MG63 (cell line): Measurements from ENCODE around the gene ANKRD39. TPM values are rescaled to one million over a fixed set of nuclear protein-coding genes. Genes with fewer than 3 reads are reported as not detected.
A peak's percentile ranks its signal among the peaks of the same experiment; 100 is the strongest.

Source experiments
- DNase-seq: peaks from one replicate; pipeline ENCODE4 v3.0.0-alpha.2; 2020
- H3K27me3 ChIP-seq: fragments of 250-450 bp; sonication (Bioruptor Pico); 2 replicates; pipeline ENCODE4 v1.5.1; 2020; ENCODE audit warnings: mild to moderate bottlenecking, moderate library complexity
- H3K36me3 ChIP-seq: fragments of 250-450 bp; sonication (Bioruptor Pico); 2 replicates; pipeline ENCODE4 v1.5.1; 2020; ENCODE audit warnings: mild to moderate bottlenecking, moderate library complexity
- H3K4me3 ChIP-seq: fragments of 250-450 bp; sonication (Bioruptor Pico); 2 replicates; pipeline ENCODE4 v1.5.1; 2020; ENCODE audit warnings: mild to moderate bottlenecking, moderate library complexity
- H3K9me3 ChIP-seq: fragments of 250-450 bp; sonication (Bioruptor Pico); 2 replicates; pipeline ENCODE4 v1.5.1; 2020; ENCODE audit warnings: mild to moderate bottlenecking, moderate library complexity
- total RNA-seq: library from RNA; depleted of rRNA; stranded (reverse); fragments of >200 nt; shearing (Covaris generic); gene quantifications from 2 replicates; pipeline ENCODE4 v1.2.3, GENCODE V29; 2014; ENCODE audit warnings: low replicate concordance

Gene ANKRD39
- total RNA-seq, 1 experiment from 2014 or later: 14.1 TPM

- H3K9me3 ChIP-seq: no peaks in the 10 kb centered on the region
- peaks cover 7% of the 10 kb centered on the region for H3K36me3 ChIP-seq
- no peak for DNase-seq
- no peaks in the 10 kb centered on the region for H3K27me3 ChIP-seq
- H3K4me3 ChIP-seq: no peak overlapping the region
Observed at GRCh38 chr2:96828436-96828835, 29.4 kb downstream of the ANKRD39 start.

- H3K9me3 ChIP-seq: no peaks in the 10 kb centered on the region
- peaks cover 9% of the 10 kb centered on the region for H3K36me3 ChIP-seq
- H3K27me3 ChIP-seq: no peaks in the 10 kb centered on the region
- no peak overlapping the region for H3K4me3 ChIP-seq
- no peak for DNase-seq
Observed at GRCh38 chr2:96826546-96827278, 31.1 kb downstream of the ANKRD39 start.

GRCh38 chr2:96825057-96825456 is 32.8 kb downstream of the ANKRD39 start:
- Histone ChIP-seq H3K36me3 (peaks cover 9% of the 10 kb centered on the region), H3K27me3 (no peaks in the 10 kb centered on the region), H3K4me3 (no peak overlapping the region), H3K9me3 (no peaks in the 10 kb centered on the region)
- DNase-seq: no peak

- H3K9me3 ChIP-seq: no peaks in the 10 kb centered on the region
- no peaks in the 10 kb centered on the region for H3K27me3 ChIP-seq
- H3K36me3 ChIP-seq: peaks cover 7% of the 10 kb centered on the region
- no peak overlapping the region for H3K4me3 ChIP-seq
- no peak for DNase-seq
Observed at GRCh38 chr2:96824079-96824870, 33.5 kb downstream of the ANKRD39 start.

- Histone ChIP-seq H3K27me3 (no peaks in the 10 kb centered on the region), H3K9me3 (no peaks in the 10 kb centered on the region), H3K36me3 (peaks cover 3% of the 10 kb centered on the region), H3K4me3 (no peak overlapping the region)
- no peak for DNase-seq
Observed at GRCh38 chr2:96823198-96823597, 34.6 kb downstream of the ANKRD39 start.

GRCh38 chr2:96822786-96823185 is 35.0 kb downstream of the ANKRD39 start:
- Histone ChIP-seq H3K4me3 (no peak overlapping the region), H3K27me3 (no peaks in the 10 kb centered on the region), H3K9me3 (no peaks in the 10 kb centered on the region), H3K36me3 (peaks cover 3% of the 10 kb centered on the region)
- DNase-seq: no peak

- H3K4me3 ChIP-seq: no peak overlapping the region
- H3K27me3 ChIP-seq: no peaks in the 10 kb centered on the region
- no peaks in the 10 kb centered on the region for H3K9me3 ChIP-seq
- no peak for DNase-seq
- peaks cover 3% of the 10 kb centered on the region for H3K36me3 ChIP-seq
Observed at GRCh38 chr2:96821113-96821675, 36.6 kb downstream of the ANKRD39 start.

- Histone ChIP-seq H3K9me3 (no peaks in the 10 kb centered on the region), H3K27me3 (no peaks in the 10 kb centered on the region), H3K36me3 (peaks cover 3% of the 10 kb centered on the region), H3K4me3 (no peak overlapping the region)
- no peak for DNase-seq
Observed at GRCh38 chr2:96819876-96820511, 37.8 kb downstream of the ANKRD39 start.

- H3K27me3 ChIP-seq: no peaks in the 10 kb centered on the region
- no peak overlapping the region for H3K4me3 ChIP-seq
- H3K36me3 ChIP-seq: peaks cover 3% of the 10 kb centered on the region
- no peaks in the 10 kb centered on the region for H3K9me3 ChIP-seq
- no peak for DNase-seq
Observed at GRCh38 chr2:96819128-96819875, 38.5 kb downstream of the ANKRD39 start.

GRCh38 chr2:96817882-96818281 is 39.9 kb downstream of the ANKRD39 start:
- no peaks in the 10 kb centered on the region for H3K36me3 ChIP-seq
- H3K27me3 ChIP-seq: no peaks in the 10 kb centered on the region
- DNase-seq: no peak
- peak overlapping the region; percentile 47 for H3K4me3 ChIP-seq
- H3K9me3 ChIP-seq: no peaks in the 10 kb centered on the region

GRCh38 chr2:96816836-96817702 is 40.7 kb downstream of the ANKRD39 start:
- Histone ChIP-seq H3K27me3 (no peaks in the 10 kb centered on the region), H3K36me3 (no peaks in the 10 kb centered on the region), H3K9me3 (no peaks in the 10 kb centered on the region), H3K4me3 (peak overlapping the region; percentile 47)
- DNase-seq: no peak

GRCh38 chr2:96816127-96816835 is 41.5 kb downstream of the ANKRD39 start, which contains the start of gene CNNM3:
CNNM3 (plus strand) TSS chr2:96816268; CDS start chr2:96816278, 10 bp downstream.
- Histone ChIP-seq H3K27me3 (no peaks in the 10 kb centered on the region), H3K4me3 (peak within 1 kb of the TSS; percentile 66), H3K9me3 (no peaks in the 10 kb centered on the region), H3K36me3 (no peaks in the 10 kb centered on the region)
- DNase-seq: peak; percentile 97

- no peaks in the 10 kb centered on the region for H3K36me3 ChIP-seq
- DNase-seq: no peak
- H3K9me3 ChIP-seq: no peaks in the 10 kb centered on the region
- H3K4me3 ChIP-seq: peak overlapping the region; percentile 66
- no peaks in the 10 kb centered on the region for H3K27me3 ChIP-seq
Observed at GRCh38 chr2:96815326-96816126, 42.3 kb downstream of the ANKRD39 start.

- no peak for DNase-seq
- Histone ChIP-seq H3K4me3 (no peak overlapping the region), H3K36me3 (no peaks in the 10 kb centered on the region), H3K9me3 (no peaks in the 10 kb centered on the region), H3K27me3 (no peaks in the 10 kb centered on the region)
Observed at GRCh38 chr2:96813656-96814055, 44.2 kb downstream of the ANKRD39 start.
